Dermis blood vessel endothelial cell (primary cell): ENCODE results near the gene LRRC74B. TPM values are rescaled to one million over a fixed set of nuclear protein-coding genes. Genes with fewer than 3 reads are reported as not detected.
A peak's percentile ranks its signal among the peaks of the same experiment; 100 is the strongest.
"Not testable (repeated sequence)": the region's sequence is repeated elsewhere in the genome, so short reads cannot be mapped to it uniquely, and the experiment has no call there.

Experiments
- DNase-seq: peaks from one replicate; pipeline ENCODE4 v3.0.0; 2010
- total RNA-seq: library from RNA; depleted of rRNA; stranded (reverse); fragments of >200 nt; gene quantifications from 2 replicates; pipeline ENCODE4 v1.2.3, GENCODE V29; 2014

The LRRC74B gene
- total RNA-seq, 1 donor from 2014 or later, result not detected

DNA sequence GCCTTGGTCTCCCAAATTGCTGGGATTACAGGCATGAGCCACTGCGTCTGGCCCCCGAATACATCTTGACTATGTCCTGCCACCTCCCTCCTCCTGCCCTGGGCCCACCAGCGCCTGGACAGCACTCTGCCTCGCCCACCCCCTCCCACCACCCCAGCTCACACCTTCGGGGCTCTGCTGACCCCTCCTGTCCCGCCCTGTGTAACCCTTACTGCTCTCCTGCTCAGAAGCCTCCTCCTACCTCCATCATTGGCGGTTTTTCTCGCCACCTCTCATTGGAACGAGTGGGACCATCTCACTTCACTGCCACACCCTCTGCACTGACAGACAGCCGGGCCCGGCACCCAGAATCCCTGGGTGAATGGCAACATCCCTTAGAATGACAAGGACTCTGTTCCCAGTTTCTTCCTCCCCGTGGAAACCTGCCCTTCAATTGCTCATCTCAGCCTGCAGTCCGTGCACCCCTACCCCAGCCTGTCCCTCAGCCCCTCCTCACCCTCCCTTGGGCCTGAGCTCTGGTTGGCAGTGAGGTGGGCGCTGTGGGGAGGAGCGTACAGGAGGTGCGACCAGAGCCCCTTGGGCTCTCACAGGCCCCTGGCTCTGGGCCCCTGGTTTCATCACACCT is 32.2 kb downstream of the LRRC74B start:
- DNase-seq, result no peak

DNA sequence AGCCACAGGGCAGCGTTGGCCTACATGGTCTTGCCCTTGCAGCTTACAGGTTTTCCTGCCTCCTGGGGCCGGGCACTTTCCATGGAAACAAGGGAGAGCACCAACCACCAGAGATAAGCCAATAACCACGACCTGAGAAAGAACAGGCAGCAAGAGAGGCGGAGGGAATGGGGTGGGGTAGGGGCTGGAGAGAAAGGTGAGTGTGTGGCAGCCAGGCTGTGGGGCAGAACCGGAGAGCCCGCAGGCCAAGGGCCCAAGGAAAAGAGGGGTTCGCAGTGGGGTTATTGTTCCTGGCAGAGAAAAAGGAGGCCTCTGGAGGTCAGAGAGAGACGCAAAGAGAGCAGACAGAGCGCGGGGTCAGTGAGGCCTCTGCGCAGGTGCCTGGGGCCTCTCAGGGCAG is 33.2 kb downstream of the LRRC74B start:
- DNase-seq, result no peak

DNA sequence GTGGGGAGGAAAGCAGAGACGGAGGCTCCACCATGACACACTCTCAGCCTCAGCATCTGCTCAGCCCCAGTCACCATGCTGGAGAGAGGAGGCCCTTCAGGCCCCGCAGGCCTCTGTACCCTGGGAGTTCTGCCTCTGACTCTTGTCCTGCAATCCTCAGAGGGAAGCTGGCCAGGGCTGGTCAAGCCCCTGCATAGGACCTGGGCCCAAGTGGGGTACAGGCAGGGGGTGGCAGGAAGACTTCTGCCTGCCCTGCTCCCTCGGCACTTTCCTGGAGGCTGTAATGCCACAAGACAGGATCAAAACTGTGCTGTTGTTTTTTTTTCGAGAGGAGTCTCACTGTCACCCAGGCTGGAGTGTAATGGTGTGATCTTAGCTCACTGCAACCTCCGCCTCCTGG is 33.7 kb downstream of the LRRC74B start:
- DNase-seq, result no peak

- DNase-seq, result no peak
Measured at GRCh38 chr22:21080435-21081137, 34.8 kb downstream of the LRRC74B start.

DNA sequence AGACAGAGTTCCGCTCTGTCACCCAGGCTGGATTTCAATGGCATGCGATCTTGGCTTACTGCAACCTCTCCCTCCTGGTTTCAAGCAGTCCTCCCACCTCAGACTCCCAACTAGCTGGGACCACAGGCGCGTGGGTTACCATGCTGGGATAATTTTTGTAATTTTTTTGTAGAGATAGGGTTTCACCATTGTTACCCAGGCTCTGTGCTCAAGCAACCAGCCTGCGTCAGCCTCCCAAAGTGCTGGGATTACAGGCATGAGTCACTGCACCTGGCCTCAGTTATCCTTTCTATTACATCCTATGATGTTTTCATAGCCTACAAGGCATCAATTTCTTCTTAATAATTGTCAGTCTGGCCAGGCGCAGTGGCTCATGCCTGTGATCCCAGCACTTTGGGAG is 36.5 kb downstream of the LRRC74B start:
- no peak for DNase-seq

DNA sequence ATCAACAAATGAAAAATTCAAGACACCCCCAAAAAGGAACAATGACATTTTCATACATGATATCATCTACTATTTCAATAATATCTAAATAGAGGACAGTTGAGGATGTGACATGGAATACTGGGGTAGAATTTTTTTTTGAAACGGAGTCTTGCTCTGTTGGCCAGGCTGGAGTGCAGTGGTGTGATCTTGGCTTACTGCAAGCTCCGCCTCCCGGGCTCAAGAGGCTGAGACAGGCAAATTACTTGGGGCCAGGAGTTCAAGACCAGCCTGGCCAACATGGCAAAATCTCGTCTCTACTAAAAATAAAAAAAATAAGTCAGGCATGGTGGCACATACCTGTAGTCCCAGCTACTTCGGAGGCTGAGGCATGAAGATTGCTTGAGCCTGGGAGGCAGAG is 41.4 kb downstream of the LRRC74B start:
- DNase-seq, result no peak

GRCh38 chr22:21087926-21088325 is 42.2 kb downstream of the LRRC74B start:
- not testable (repeated sequence) for DNase-seq

DNA sequence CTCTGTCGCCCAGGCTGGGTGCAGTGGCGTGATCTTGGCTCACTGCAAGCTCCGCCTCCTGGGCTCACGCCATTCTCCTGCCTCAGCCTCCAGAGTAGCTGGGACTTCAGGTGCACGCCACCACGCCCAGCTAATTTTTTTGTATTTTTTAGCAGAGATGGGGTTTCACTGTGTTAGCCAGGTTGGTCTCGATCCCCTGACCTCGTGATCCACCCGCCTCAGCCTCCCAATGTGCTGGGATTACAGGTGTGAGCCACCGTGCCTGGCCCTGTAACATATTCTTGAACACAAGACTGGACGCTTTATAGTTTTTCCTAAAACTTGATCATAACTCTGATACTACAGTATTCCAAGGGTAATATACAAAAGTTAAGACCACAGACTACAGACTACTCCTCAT is 45.5 kb downstream of the LRRC74B start:
- DNase-seq, result not testable (repeated sequence)

DNA sequence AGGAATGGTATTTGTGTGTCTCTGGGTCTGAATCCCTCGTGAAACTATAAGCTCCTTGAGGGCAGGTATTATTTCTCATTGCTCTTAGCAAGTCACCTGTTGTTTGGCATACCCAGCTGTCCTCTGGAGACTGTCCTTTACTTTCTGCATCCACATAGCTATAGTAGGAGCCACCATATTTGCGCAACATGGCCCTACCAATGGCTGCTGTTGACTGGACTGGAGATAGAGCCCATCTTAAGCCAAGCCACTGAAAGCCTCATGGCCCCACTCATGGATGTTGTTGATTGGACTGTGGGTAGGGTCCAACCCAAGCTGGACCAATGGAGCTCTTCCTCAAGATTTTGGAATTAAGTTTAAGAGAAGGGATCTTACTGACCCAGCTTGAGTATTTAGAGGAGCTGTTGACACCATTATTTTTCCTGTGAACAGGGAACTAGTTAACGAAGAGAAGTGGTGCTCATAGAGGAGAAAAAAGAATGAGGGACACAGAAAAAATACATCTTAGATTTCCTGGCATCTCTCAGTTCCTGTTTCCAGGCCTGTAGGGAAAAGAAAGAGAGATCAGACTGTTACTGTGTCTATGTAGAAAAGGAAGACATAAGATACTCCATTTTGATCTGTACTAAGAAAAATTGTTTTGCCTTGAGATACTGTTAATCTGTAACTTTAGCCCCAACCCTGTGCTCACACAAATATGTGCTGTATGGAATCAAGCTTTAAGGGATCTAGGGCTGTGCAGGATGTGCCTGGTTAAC is 47.2 kb downstream of the LRRC74B start:
- DNase-seq, result no peak

GRCh38 chr22:21093555-21094137 is 47.9 kb downstream of the LRRC74B start:
- not testable (repeated sequence) for DNase-seq

DNA sequence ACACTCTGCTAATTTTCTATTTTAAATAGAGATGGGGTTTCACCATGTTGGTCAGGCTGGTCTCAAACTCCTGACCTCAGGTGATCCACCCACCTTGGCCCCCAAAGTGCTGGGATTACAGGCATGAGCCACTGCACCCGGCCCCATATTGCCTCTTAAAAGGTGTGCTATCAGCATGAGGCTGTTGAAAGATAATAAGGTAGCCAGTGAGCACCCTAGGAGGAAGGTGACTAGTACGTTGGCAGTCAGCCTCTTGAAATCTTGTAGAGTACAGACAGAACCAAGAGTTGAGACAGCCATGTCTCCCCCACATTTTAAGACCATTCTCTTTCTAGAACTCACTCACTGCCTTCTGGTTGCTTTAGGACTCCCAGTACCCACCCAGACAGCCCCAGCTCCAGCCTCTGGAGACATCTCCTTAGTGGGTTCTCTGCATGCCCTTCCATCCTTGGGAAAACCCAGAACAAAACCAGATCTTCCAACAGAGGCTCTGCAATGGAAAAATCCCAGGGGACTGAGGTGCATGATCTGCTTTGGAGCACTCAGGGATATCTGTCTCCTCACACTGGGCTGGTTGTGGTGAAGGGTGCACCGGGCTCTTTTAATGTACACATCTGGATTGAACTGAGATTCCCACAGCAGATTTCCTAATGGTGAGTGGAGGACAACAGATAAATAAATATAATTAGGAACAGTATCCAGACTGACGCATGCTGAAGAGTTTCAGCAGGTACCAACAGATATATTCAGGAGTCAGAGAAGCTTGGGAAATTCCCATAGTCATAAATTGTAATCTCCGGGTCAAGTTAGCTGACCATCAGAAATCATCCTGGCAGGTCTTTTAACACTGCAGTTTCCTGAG is 49.4 kb downstream of the LRRC74B start:
- no peak for DNase-seq

DNA sequence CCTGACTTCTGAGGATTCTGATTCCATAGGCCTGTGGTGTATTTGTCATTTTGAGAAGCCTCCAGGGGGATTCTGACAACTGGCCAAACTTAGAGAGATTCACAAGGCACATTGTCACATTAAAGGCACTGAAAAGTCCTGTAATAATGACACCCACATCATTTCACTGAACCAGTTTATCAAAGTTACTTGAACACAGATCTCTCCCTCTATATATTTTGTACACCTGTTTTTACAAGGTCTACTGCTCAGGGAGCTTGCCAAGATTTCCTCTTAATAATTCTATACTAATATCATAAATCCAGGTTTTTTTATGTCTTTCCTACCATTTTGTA is 50.0 kb downstream of the LRRC74B start:
- no peak for DNase-seq

GRCh38 chr22:21096878-21097277 is 51.1 kb downstream of the LRRC74B start:
- DNase-seq, result not testable (repeated sequence)

DNA sequence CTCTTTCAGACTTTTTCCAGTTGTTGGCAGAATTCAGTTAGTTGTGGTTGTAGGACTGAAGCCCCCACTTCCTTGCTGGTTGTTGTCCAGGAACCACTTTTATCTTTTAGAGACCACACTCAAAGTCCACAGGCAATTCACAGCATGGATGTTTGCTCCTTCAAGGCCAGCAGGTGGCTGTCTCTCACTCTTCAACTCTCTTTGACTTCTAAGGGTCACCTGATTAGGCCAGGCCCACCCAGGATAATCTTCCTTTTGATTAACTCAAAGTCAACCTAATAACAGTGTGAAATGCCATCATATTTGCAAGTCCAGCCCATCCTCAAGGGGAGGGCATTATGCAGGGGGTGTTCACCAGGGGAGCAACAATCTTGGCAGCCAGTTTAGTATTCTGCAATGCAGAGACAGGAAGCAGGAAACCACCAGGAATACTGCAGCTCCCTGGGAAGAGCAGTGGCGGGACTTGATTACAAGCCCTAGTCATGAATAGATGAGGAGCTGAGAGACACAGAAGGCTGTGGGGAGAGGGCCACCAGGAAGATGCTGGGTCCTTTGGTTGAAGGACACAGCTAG is 52.4 kb downstream of the LRRC74B start:
- DNase-seq, result peak; percentile 5

DNA sequence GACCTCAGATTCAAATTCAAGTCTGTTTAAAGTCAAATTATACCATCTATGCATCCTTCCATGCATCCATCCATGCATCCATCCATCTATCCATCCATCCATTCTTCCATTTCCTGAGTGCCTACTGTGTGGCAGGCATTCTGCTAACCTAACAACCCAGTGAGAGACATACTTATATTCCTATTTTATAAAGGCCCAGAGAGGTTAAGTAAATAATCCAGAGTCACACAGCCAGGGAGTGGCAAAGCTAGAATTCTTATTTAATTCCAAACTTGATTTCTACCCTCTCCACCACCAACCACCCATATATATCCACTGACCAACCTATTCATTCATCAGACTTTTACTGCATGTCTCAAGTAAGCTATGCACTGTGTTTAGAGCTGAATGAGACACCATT is 53.8 kb downstream of the LRRC74B start:
- no peak for DNase-seq

DNA sequence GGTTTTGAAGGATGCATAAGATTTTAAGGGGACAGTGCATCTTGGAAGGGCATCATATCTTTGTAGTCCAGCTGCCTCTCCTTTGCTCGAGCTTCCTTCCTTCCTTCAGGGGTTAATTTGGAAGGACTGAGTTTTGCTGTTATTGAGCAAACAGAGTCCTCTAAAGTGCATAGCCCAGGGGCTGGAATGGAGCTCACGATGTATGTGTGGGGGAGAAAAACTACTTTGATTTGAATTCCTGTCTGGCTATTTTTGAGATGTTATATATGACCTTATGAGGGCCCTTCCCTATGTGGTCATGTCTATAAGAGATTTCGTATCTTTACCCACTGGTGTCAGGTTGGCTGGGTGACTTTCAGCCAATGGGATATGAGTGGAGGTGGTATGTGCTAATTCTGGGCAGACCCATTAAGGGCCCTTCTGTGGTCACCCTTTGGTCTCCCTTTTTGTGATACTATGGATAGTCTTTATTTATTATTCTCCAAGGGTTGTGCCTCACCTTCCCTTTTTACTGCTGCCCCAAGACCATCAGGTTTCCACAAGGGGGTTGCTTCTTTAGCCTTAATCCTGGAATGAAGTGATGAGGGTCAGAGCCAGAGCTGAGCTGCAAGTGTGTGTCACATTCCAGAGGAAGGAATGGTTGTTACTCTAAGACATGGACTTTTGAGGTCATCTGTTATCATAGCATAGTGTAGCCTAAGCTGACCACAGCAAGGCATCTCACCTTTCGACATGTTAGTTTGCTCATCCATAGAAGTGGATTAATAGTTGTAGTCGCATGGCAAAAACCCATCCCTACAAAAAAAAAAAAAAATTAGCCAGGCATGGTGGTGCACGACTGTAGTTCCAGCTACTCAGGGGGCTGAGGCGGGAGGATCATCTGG is 54.6 kb downstream of the LRRC74B start:
- no peak for DNase-seq

GRCh38 chr22:21101877-21102638 is 56.3 kb downstream of the LRRC74B start:
- no peak for DNase-seq

- DNase-seq, result peak; percentile 72
Measured at GRCh38 chr22:21102659-21103267, 57.0 kb downstream of the LRRC74B start.

DNA sequence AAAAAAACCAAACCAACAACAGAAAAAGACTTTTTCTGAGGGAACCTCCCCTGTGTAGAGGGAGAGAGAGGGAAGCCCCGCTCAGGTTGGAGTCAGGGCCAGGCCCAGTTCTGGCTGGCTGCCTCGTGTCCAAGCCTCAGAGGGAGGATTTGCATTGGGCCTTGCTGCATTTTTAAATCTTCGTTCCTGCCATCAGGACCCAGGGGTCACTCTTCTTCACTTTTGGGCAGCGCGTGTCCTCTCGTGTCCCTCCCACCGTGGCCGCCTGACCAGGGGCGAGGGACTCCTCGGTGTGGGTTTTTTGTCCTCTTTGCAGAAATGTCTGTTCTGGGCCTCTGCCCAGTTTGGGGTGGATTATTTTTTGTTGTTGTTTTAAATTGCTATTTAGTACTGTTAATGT is 57.9 kb downstream of the LRRC74B start:
- DNase-seq, result no peak

DNA sequence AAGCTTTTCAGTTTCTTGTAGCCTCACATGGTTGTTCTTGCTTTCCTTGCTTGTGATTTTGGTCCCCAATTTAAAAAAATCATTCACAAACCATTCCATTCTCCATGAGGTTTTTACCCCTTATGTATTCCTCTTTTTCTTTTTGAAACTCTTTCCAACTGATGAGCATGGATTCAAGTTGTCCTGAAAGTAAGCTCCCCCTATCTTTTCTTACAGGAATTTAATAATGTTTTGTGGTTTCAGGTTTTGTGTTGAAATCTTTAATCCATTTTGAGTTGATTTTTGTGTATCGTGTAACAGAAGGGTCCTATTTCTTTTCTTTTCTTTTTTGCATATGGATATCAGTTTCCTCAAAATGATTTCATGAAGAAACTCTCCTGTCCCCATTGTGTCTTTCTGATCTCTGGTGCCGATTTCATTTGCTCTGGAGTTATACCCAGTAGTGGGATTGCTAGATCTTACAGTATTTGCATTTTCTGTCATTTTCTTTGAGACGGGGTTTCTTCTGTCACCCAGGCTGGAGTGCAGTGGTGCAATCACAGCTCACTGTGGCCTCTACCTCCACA is 58.5 kb downstream of the LRRC74B start:
- DNase-seq, result no peak
